C4-2B (cell line): ENCODE measurements around the gene HOXC11.

ENCODE experiments used
- ZFX ChIP-seq: fragments of 450-650 bp; IDR thresholded peaks from 2 replicates; pipeline ENCODE4 v1.6.1; 2017
- TF ChIP-seq, protein P1 (sequence below): fragments of 450-650 bp; conservative IDR thresholded peaks from 2 replicates; pipeline ENCODE4 v1.5.1; 2017; ENCODE audit warnings: mild to moderate bottlenecking

DNA sequence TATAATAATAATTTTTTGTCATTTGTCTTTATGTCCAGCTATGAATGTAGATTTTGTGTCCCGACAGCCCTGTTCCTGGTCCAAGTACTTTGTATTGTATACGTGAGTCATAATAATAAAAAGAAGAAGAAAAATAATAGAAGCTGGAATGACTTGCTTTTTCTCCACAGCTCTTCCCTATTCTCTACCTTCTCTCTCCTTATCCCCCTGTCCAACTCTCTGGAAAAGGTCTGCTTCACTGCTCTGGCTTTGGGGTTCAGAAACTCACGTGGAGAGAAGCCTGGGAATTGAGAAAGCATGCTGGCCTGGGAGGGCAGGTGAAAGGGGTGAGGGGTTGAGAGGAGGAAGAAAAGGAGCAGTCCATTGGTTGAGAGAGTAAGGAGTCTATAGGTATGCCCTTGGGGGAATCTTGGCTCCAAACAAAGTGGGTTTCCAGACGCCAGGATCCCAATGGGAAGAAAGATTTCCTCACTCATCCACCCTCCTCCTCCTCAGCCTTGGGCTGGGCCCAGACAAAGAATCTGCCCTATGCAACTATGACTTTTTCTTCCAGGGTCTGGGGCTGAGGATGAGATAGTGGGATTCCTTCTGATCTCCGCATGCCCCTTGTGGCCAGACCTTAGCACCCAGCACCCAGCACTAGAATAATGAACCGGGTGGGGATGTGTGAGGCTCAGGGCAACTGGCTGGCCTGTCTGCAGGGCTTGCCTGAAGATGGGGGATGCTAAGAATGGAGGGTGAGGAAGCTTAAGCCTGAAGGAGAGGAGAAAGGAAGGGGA is 39.9 kb downstream of the HOXC11 start:
- TF ChIP-seq, protein P1, sequence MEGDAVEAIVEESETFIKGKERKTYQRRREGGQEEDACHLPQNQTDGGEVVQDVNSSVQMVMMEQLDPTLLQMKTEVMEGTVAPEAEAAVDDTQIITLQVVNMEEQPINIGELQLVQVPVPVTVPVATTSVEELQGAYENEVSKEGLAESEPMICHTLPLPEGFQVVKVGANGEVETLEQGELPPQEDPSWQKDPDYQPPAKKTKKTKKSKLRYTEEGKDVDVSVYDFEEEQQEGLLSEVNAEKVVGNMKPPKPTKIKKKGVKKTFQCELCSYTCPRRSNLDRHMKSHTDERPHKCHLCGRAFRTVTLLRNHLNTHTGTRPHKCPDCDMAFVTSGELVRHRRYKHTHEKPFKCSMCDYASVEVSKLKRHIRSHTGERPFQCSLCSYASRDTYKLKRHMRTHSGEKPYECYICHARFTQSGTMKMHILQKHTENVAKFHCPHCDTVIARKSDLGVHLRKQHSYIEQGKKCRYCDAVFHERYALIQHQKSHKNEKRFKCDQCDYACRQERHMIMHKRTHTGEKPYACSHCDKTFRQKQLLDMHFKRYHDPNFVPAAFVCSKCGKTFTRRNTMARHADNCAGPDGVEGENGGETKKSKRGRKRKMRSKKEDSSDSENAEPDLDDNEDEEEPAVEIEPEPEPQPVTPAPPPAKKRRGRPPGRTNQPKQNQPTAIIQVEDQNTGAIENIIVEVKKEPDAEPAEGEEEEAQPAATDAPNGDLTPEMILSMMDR = no peak
- TF ChIP-seq ZFX = no peak
